HEK293 (cell line): Measurements from ENCODE around the gene ZNF444.
"Not testable (repeated sequence)": the region's sequence is repeated elsewhere in the genome, so short reads cannot be mapped to it uniquely, and the experiment has no call there.

Experiments
- CTCF ChIA-PET: fragments of 350-600 bp; formaldehyde crosslinking; extraction: SDS; loops from one replicate; lab custom pipeline; 2021; ENCODE audit warnings: antibody characterized with exemption; lab: Yijun Ruan, JAX
- POLR2A ChIA-PET: fragments of 300-600 bp; formaldehyde crosslinking; extraction: SDS; loops from one replicate; lab custom pipeline; 2020; ENCODE audit warnings: antibody characterized with exemption, inconsistent platforms; lab: Yijun Ruan, JAX
- H3K27ac ChIP-seq: fragments of 200-500 bp; sonication (Bioruptor generic); 2 replicates; pipeline ENCODE4 v1.5.1; 2014; ENCODE audit warnings: low read depth, low read length, control low read depth, inconsistent platforms; ENCODE audit errors: extremely low read depth
- H3K36me3 ChIP-seq, 2 experiments: fragments of 200-500 bp in 1 of 2; sonication (Bioruptor generic) in 1 of 2; 1 replicate in 1 of 2; 2 replicates in 1 of 2; pipeline ENCODE4 v1.5.1; 2014 to 2017; ENCODE audit warnings: inconsistent platforms in 2 of 2, low read length in 2 of 2; ENCODE audit not compliant: control insufficient read depth in 2 of 2, insufficient read depth in 1 of 2
- H3K4me1 ChIP-seq: fragments of 200-500 bp; sonication (Bioruptor generic); 2 replicates; pipeline ENCODE4 v1.5.1; 2014; ENCODE audit warnings: mild to moderate bottlenecking, low read length, inconsistent platforms; ENCODE audit not compliant: control insufficient read depth, insufficient read depth
- H3K4me3 ChIP-seq: 2 replicates; pipeline ENCODE4 v1.5.1; 2011; ENCODE audit warnings: low read depth, mild to moderate bottlenecking, control low read depth, low read length, moderate library complexity
- H3K9me3 ChIP-seq: fragments of 200-500 bp; sonication (Bioruptor generic); 2 replicates; pipeline ENCODE4 v1.5.1; 2014; ENCODE audit warnings: low read depth, low read length, inconsistent platforms; ENCODE audit not compliant: control insufficient read depth, insufficient read depth
- AEBP2 ChIP-seq: fragments of 450-650 bp; formaldehyde crosslinking; IDR thresholded peaks from 2 replicates; pipeline ENCODE4 v1.5.1; 2016; ENCODE audit warnings: missing biosample characterization, missing genetic modification characterization, borderline replicate concordance
- GLIS1 ChIP-seq: fragments of 450-650 bp; formaldehyde crosslinking; IDR thresholded peaks from 2 replicates; pipeline ENCODE4 v1.5.1; 2016; ENCODE audit warnings: missing biosample characterization, missing genetic modification characterization
- PBX3 ChIP-seq: sonication (generic); formaldehyde crosslinking; IDR thresholded peaks from 2 replicates; pipeline ENCODE4 v1.8.1; 2022; ENCODE audit warnings: mild to moderate bottlenecking, moderate library complexity, missing genetic modification reagents
- PRDM1 ChIP-seq: fragments of 450-650 bp; formaldehyde crosslinking; IDR thresholded peaks from 2 replicates; pipeline ENCODE4; 2016; ENCODE audit warnings: missing biosample characterization, missing genetic modification characterization
- PRDM6 ChIP-seq: fragments of 450-650 bp; formaldehyde crosslinking; IDR thresholded peaks from 2 replicates; pipeline ENCODE4 v1.5.1; 2017; ENCODE audit warnings: missing biosample characterization, missing genetic modification characterization
- SP7 ChIP-seq: fragments of 450-650 bp; formaldehyde crosslinking; IDR thresholded peaks from 2 replicates; pipeline ENCODE4 v1.5.1; 2016; ENCODE audit warnings: missing biosample characterization, missing genetic modification characterization
- ZBTB17 ChIP-seq: fragments of 450-650 bp; formaldehyde crosslinking; IDR thresholded peaks from 2 replicates; pipeline ENCODE4 v1.5.1; 2016; ENCODE audit warnings: missing biosample characterization, missing genetic modification characterization
- ZBTB48 ChIP-seq: fragments of 450-650 bp; formaldehyde crosslinking; IDR thresholded peaks from 2 replicates; pipeline ENCODE4 v1.5.1; 2016; ENCODE audit warnings: missing biosample characterization, missing genetic modification characterization
- ZNF202 ChIP-seq: fragments of 450-650 bp; formaldehyde crosslinking; IDR thresholded peaks from 2 replicates; pipeline ENCODE4 v1.5.1; 2016; ENCODE audit warnings: missing biosample characterization, missing genetic modification characterization, borderline replicate concordance
- ZNF223 ChIP-seq: fragments of 450-650 bp; formaldehyde crosslinking; IDR thresholded peaks from 2 replicates; pipeline ENCODE4 v1.5.1; 2016; ENCODE audit warnings: missing biosample characterization, missing genetic modification characterization
- ZNF274 ChIP-seq, 2 experiments: fragments of 200-500 bp in 1 of 2; fragments of 450-650 bp in 1 of 2; sonication (Bioruptor generic) in 1 of 2; formaldehyde crosslinking in 1 of 2; IDR thresholded peaks; 2 replicates each; pipeline versions ENCODE4 v1.5.1 to v1.6.1; 2014 to 2016; ENCODE audit warnings: borderline replicate concordance in 1 of 2, inconsistent platforms in 1 of 2, low read length in 1 of 2, missing biosample characterization in 1 of 2, missing genetic modification characterization in 1 of 2
- ZNF324 ChIP-seq: fragments of 450-650 bp; formaldehyde crosslinking; IDR thresholded peaks from 2 replicates; pipeline ENCODE4 v1.5.1; 2016; ENCODE audit warnings: missing biosample characterization, missing genetic modification characterization
- ZNF341 ChIP-seq: fragments of 450-650 bp; formaldehyde crosslinking; IDR thresholded peaks from 2 replicates; pipeline ENCODE4; 2016; ENCODE audit warnings: low read depth, missing biosample characterization, missing genetic modification characterization
- ZNF37A ChIP-seq: fragments of 450-650 bp; IDR thresholded peaks from 2 replicates; pipeline ENCODE4 v1.5.1; 2018; ENCODE audit warnings: missing biosample characterization, missing genetic modification characterization
- ZNF394 ChIP-seq: fragments of 450-650 bp; formaldehyde crosslinking; IDR thresholded peaks from 2 replicates; pipeline ENCODE4 v1.5.1; 2016; ENCODE audit warnings: missing biosample characterization, missing genetic modification characterization, mild to moderate bottlenecking, moderate library complexity, borderline replicate concordance
- ZNF404 ChIP-seq: fragments of 450-650 bp; formaldehyde crosslinking; IDR thresholded peaks from 2 replicates; pipeline ENCODE4 v1.5.1; 2017; ENCODE audit warnings: missing biosample characterization, missing genetic modification characterization
- ZNF670 ChIP-seq: fragments of 450-650 bp; formaldehyde crosslinking; IDR thresholded peaks from 2 replicates; pipeline ENCODE4 v1.5.1; 2016; ENCODE audit warnings: missing biosample characterization, missing genetic modification characterization, low read depth
- ZNF747 ChIP-seq: fragments of 450-650 bp; formaldehyde crosslinking; IDR thresholded peaks from 2 replicates; pipeline ENCODE4 v1.5.1; 2016; ENCODE audit warnings: missing biosample characterization, missing genetic modification characterization
- ZNF837 ChIP-seq: fragments of 450-650 bp; formaldehyde crosslinking; IDR thresholded peaks from 2 replicates; pipeline ENCODE4 v1.5.1; 2016; ENCODE audit warnings: missing biosample characterization, missing genetic modification characterization

Gene ZNF444

DNA sequence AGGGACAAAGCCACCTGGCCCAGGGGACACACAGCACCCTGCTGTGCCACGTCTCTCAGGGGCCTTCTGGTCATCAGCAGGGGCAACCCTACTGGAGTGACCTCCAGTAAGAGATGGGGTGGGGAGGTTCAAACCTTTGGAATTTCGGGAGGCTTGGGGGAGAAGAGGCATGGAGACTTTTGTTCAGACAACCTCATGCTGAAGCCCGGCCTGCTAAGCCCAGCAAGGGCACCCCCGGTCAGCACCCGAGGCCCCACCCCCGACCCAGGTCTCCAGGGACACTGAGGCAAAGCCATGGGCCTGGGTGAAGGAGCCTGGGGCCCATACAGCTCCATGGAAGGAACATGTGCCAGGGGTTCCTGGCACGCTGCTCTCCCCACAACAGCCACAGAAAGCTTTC lies 43.3 kb upstream of the ZNF444 start:
- no peak overlapping the region for H3K4me3 ChIP-seq
- H3K27ac ChIP-seq: no peak overlapping the region
- no peaks in the 10 kb centered on the region for H3K9me3 ChIP-seq
- no peak for TF ChIP-seq PRDM6 (tag by site-specific recombination)
- TF ChIP-seq, all 188 proteins: peak for 0
- POLR2A ChIA-PET: no interaction called here
- CTCF ChIA-PET: interaction anchor here (3.7 kb wide), 1 partner anchor 17 kb away, joined by 15 read pairs; no protein-coding TSS in a partner anchor
- Histone ChIP-seq H3K36me3 (peaks cover 8 to 62% of the 10 kb centered on the region in 2 experiments; a peak in 2 of 3 replicates), H3K4me1 (no peaks in the 10 kb centered on the region)

DNA sequence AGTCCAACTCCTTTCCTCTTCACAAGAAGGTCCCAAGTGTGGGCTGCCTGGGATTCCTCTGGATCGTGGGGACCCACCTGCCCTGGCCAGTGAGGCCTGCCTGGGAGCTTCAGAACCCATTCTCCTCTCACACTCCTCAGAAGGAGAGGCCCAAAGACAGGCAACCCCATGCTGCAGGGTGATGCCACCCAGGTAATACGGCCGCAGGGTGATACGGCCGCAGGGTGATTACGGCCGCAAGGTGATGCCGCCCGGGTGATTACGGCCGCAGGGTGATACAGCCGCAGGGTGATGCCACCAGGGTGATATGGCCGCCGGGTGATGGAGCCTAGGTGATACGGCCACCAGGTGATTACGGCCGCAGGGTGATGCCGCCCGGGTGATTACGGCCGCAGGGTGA lies 42.9 kb upstream of the ZNF444 start:
- H3K27ac ChIP-seq, CTCF ChIA-PET, H3K4me3 ChIP-seq, H3K9me3 ChIP-seq, POLR2A ChIA-PET, H3K4me1 ChIP-seq: not testable (repeated sequence)
- peaks cover 8 to 62% of the 10 kb centered on the region in 2 experiments; a peak in 2 of 3 replicates for H3K36me3 ChIP-seq

GRCh38 chr19:56098731-56099568 lies 42.1 kb upstream of the ZNF444 start:
- Histone ChIP-seq H3K4me3 (no peak overlapping the region), H3K9me3 (no peaks in the 10 kb centered on the region), H3K4me1 (no peaks in the 10 kb centered on the region), H3K36me3 (peaks cover 8 to 57% of the 10 kb centered on the region in 2 experiments; a peak in 2 of 3 replicates), H3K27ac (no peak overlapping the region)
- ChIA-PET CTCF (no interaction called here), POLR2A (no interaction called here)
- no peak for TF ChIP-seq ZBTB17 (tag by site-specific recombination)
- no peak for TF ChIP-seq ZNF394 (tag by site-specific recombination)
- no peak for TF ChIP-seq ZNF202 (tag by site-specific recombination)
- no peak for TF ChIP-seq PRDM1 (tag by site-specific recombination)
- no peak for TF ChIP-seq ZNF223 (tag by site-specific recombination)
- no peak for TF ChIP-seq ZNF670 (tag by site-specific recombination)
- no peak for TF ChIP-seq AEBP2
- no peak for TF ChIP-seq ZNF37A (tag by site-specific recombination)
- no peak for TF ChIP-seq ZBTB48
- no peak for TF ChIP-seq ZNF747 (tag by site-specific recombination)
- no peak for TF ChIP-seq ZNF324 (tag by site-specific recombination)
- TF ChIP-seq ZNF341 (tag by site-specific recombination): no peak
- no peak for TF ChIP-seq GLIS1
- TF ChIP-seq ZNF837 (tag by site-specific recombination): no peak
- no peak for TF ChIP-seq ZNF404 (tag by site-specific recombination)
- no peak for TF ChIP-seq ZNF274 (IDR thresholded peaks at IDR 0.05; ENCODE audit: low read length)
- TF ChIP-seq ZNF274 (tag by site-specific recombination; IDR thresholded peaks at IDR 0.05; ENCODE audit: borderline replicate concordance): no peak
- no peak for TF ChIP-seq SP7 (tag by site-specific recombination)
- TF ChIP-seq PBX3 (CRISPR knock-in tag): no peak
